ENCODE data around the gene NSMF. TPM values are rescaled to one million over a fixed set of nuclear protein-coding genes. Genes with fewer than 3 reads are reported as not detected.
A peak's percentile ranks its signal among the peaks of the same experiment; 100 is the strongest.

The NSMF gene
- 76.9 and 96.6 TPM in 2 replicates for total RNA-seq (2014; rRNA removed; shearing (Covaris generic))

DNA sequence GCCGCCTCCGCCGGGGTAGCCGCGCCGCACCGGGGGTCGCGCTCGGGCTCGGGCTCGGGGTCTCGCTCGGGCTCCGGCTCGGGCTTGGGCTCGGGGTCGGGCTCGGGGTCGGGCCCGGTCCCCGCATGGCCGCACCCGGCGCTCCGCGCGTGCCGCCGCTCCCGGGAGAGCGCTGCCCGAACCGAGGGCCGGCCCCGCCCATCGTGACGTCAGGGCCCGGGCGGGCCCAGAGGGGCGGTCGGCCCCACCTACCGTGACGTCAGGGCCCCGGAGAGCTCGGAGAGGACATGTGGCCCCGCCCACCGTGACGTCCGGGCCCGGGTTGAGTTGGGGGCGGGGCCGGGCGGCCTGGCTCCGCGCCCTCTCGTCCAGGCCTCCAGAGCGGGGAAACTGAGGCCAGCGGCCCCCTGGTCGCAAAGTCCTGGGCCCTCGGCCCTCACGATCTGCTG, at the start of gene NSMF:
TSS of gene NSMF (minus strand) at position 183 of the 449 bp plus-strand sequence. CDS start 232 bp downstream, outside the sequence.
- DNase-seq (ENCODE audit: low spot score), result peak; percentile 77
- in situ Hi-C loops (cut with HindIII; ENCODE audit: low sequenced_read_pairs), result no loop called here

- no peak for DNase-seq (ENCODE audit: low spot score)
- in situ Hi-C loops (cut with HindIII; ENCODE audit: low sequenced_read_pairs), result no loop called here
Observed at GRCh38 chr9:137506702-137507171, 47.6 kb upstream of the NSMF start.

DNA sequence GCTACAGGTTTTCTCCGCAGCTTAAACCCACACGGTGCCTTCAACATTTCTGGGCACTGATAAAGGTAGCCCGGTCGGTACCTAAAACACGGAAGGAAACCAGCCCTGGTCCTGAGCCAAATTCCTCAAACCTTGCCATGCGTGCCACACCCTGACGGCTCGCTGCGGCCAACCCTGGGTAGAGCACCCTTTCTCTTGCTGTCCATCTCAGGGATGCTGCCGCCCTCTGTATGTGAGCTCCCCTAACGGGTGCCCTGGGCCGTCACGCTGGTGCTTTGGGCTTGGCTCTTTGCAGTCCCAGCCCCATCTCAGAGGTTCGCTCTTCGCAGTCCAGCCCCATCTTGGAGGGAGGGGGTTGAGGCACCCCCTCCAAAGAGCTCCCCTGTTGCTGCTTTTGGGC, 47.1 kb upstream of the NSMF start:
- in situ Hi-C loops (cut with HindIII; ENCODE audit: low sequenced_read_pairs), result no loop called here
- no peak for DNase-seq (ENCODE audit: low spot score)

GRCh38 chr9:137505421-137506140, 46.4 kb upstream of the NSMF start:
- in situ Hi-C loops (cut with HindIII; ENCODE audit: low sequenced_read_pairs), result no loop called here
- DNase-seq (ENCODE audit: low spot score), result no peak

GRCh38 chr9:137504432-137504777, 45.3 kb upstream of the NSMF start:
- in situ Hi-C loops (cut with HindIII; ENCODE audit: low sequenced_read_pairs), result no loop called here
- DNase-seq (ENCODE audit: low spot score), result no peak

DNA sequence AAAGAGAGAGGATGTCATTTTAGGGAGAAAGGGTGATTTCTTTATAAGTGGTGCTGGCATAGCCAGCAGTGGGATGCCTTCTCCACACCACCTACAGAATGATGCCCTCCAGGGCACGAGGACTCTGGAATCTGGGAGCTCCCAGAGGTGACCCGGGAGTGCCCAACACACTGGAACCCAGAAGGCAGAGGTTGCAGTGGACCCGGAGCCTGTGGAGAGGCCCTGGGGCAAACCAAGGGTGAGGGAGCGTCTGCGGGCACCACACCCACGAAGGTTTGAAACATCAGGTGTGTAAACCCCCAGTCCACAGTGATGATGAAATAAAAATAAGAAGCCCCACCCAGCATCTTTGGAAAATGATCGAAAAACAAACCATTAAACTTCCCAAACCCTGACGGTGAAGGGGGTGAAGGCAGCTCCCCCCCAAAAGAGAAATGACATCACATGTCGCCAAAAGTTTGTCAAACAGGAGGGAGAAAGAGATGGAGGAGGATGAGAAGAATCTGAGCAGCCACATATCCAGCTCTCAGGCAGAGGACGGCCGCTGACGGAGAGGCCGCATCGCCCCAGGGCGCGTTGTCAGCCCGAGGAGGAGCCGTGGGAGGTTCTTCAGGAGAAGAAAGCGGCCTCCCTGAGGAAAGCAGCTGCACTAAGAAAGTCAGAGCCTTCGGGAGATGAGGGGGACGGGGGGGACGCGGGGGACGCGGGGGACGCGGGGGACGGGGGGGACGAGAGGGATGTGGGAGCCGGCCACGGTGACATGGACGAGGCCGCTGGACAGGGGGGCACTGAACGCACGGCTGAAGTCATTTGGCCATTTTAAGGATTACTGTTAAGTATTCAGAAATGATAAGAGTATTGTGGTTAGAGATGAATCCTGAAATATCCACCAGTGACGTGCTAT, 43.1 kb upstream of the NSMF start:
- DNase-seq (ENCODE audit: low spot score), result no peak
- in situ Hi-C loops (cut with HindIII; ENCODE audit: low sequenced_read_pairs), result no loop called here

- in situ Hi-C loops (cut with HindIII; ENCODE audit: low sequenced_read_pairs), result no loop called here
- DNase-seq (ENCODE audit: low spot score), result no peak
Observed at GRCh38 chr9:137501457-137501856, 42.3 kb upstream of the NSMF start.

DNA sequence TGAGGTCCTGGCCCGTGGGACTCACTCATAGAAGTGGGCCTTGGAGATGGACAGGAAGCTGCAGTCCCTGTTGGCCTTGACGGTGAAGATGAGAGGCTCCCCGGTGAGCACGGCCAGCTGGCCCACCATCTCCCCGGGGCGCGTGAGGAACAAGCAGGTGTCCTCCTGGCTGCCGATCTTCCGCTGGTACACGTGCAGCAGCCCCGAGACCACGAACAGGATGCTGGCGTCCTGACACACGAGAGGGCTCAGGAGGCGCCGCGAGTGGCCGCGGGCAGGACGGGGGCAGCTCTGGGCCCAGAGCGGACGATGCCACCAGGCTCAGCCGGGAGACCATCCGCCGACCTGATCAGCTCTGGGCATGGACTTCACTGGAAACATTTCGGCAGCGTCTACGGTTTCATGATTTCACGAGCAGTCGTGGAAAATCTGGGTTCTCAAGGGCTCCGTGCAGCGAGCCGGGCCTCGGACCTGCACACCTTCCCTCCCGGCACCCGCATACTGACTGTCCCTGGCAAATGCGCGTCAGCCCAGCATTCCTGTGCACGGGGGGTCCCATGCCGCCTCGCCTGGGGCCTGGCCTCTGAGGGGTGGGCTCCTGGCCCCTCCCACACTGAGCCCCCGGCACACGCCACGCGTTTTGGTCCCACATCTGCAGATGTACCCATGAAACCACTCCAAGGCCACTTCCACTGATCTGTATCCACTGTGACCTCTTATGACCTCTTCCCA, 41.7 kb upstream of the NSMF start:
- in situ Hi-C loops (cut with HindIII; ENCODE audit: low sequenced_read_pairs), result no loop called here

DNA sequence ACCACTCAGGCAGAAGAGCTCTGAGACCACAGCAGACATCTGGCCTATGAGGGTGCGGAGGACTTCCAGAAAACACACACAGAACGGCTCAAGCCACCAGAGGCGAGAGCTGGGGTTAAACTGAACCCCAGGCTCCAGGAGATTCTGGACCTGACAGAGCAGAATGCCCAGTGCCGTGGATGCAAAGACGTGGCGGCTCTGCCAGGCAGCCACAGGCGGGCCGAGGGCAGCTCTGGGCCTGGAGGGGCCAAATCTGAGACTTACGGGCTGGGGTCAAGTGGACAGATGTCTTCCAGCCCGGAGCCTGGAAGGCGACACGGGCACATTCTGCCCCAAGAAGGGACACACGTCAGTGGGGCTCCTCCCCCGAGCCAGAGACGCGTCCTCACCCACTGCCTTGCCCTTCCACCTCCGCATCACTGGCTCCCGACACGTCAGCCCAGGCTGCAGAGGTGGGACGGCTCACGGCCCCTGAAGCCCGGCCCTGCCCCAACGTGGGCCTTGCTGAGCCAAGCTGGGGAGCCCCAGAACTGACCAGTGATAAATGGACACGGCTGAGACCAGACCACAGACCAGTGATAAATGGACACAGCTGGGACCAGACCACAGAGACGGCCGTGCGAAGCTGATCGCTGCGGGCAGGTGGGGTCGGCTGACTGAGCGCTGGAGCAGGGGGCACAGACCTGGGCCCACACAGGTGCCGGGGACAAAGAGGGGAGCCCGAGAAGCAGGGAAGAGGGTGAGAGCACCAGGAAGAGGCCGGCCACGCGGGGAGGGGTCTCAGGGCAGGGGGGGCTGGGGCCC, 40.9 kb upstream of the NSMF start:
- no peak for DNase-seq (ENCODE audit: low spot score)
- in situ Hi-C loops (cut with HindIII; ENCODE audit: low sequenced_read_pairs), result no loop called here

More for the DNA sequence above, 41.7 kb upstream of the NSMF start:
- no peak for DNase-seq (ENCODE audit: low spot score)

DNA sequence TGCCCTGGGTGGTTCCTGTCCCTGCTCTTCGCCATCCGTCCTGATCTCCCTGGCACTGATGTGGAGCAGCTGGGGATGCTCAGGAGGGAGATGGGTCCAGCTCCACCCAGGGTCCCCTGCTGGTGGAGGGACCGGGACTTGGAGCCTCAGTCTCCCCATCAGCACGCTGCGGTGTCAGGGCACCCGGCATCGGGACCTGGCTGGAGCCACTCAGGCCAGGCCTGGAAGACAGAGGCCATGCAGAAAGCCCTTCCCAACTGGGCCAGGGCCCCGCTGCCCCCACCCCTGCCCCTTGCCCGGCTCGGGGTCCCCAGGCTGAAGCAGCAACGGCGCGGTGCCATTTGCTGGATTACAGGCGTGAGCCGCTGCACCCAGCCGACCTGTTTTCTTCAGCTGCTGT, 40.3 kb upstream of the NSMF start:
- DNase-seq (ENCODE audit: low spot score), result no peak
- in situ Hi-C loops (cut with HindIII; ENCODE audit: low sequenced_read_pairs), result no loop called here

DNA sequence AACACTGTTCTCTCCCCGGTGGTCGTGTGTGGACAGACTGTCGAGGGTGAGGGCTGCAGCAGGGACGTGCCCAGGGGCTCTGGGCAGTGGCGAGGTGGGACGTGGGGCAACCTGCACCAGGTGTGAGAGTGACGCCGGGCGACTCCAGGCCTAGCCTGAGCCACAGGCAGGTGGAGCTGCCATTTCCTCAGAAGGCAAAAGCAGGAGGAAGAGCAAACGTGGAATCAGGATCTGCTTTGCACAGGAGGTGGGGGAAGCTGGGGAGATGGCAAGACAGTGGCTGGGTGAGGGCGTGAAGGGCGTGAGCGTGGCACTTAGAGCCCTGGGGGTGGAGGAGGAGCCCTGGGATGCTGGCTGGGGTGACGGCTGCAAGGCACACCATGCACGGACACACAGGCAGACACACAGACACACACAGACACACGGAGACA, 39.6 kb upstream of the NSMF start:
- no peak for DNase-seq (ENCODE audit: low spot score)
- in situ Hi-C loops (cut with HindIII; ENCODE audit: low sequenced_read_pairs), result no loop called here

DNA sequence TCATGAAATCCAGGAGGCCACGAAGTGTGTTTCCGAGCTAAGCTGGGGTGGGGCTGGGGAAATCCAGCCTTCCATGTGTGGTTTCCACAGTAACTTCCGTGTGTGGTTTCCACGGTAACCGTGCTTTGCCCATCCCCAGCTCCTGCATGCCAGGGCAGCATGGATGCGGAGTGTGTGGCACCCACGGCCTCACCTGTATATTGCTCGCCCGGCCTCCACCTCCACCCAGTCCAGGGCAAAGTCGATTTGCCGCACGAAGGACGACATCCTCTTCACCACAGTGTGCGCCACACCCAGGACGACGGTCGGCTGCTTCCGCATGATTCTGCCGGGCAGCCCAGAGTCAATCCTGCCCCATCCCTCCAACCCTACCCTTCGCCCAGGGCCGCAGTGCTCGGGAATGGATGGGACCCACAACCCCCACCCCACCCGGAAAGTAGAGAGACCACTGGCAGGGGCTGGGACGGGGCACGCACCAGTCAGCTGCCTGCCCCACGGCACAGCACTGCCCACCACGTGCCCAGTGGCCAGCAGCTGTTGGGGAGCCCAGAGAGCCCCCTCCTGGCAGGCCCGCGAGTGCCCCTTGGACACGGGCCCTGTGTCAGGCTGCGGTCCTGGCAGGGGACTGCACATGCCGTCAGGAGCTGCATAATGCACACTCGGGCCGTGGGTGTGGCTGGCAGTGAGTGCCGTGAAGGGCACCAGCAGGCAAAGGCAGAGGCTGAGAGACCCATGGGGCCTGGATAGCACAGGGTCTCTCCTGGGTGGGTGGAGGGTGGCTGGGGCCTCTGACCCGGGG, 39.0 kb upstream of the NSMF start:
- in situ Hi-C loops (cut with HindIII; ENCODE audit: low sequenced_read_pairs), result no loop called here
- DNase-seq (ENCODE audit: low spot score), result no peak

GRCh38 chr9:137496601-137497375, 37.7 kb upstream of the NSMF start:
- in situ Hi-C loops (cut with HindIII; ENCODE audit: low sequenced_read_pairs), result no loop called here
- DNase-seq (ENCODE audit: low spot score), result no peak

GRCh38 chr9:137494550-137495351, 35.6 kb upstream of the NSMF start:
- in situ Hi-C loops (cut with HindIII; ENCODE audit: low sequenced_read_pairs), result no loop called here
- no peak for DNase-seq (ENCODE audit: low spot score)

DNA sequence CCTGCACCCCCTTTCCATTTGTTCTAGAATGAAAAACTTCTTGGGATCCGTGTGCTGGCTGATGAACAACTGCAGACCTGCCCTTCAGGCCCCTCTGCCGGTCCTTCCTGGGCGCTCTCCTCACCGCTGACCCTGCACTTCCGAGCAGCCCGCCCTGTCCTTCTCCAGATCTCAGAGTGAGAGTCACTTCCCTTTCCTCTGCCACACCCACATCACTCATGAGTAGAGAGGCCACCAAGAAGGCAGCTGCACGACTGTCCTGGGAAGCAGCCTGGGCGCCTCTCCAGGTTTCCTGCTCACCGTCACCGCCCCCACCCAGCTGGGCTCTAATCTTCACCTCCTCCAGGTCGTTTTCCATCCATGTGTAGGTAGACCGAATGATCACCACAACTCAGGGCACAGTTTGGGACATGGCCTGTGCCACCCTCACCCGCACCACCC, 35.0 kb upstream of the NSMF start:
- in situ Hi-C loops (cut with HindIII; ENCODE audit: low sequenced_read_pairs), result no loop called here
- no peak for DNase-seq (ENCODE audit: low spot score)

DNA sequence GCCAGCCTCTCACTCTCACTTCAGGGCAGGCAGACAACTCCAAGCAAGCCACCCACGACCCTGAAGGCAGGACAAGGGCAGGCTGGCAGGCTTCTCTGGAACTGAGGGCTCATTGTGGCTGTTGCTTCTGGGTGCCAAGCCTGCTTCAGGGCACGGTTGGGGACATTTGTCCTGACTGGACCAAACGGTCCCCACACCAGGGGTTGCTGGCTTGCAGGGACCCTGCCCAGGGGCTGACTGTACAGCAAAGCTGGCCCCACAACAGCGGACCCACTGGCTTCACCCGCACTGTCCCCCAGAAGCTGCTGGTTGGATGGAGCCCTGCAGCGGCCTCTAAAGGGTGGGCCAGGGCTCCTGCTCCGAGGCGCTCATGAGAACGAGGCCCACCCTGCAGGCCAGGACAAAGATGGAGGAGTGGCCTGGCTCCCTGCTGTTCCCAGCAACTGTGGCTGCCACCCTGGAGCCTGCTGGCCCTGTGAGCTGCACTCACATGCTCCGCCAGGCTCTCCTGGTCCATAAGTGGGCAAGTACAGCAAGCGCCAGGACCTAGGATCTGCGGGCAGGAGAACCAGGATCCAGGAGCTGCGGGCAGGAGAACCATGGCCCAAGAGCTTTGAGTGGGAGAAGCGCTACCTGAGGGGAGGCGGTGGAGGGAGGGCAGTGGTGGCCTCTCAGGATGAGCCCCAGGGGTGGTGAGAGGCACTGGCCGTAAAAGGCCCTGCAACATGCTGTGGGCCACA, 34.4 kb upstream of the NSMF start:
- in situ Hi-C loops (cut with HindIII; ENCODE audit: low sequenced_read_pairs), result no loop called here
- DNase-seq (ENCODE audit: low spot score), result no peak

Measured in G401 (cell line).